ENCODE data around the gene MNAT1. TPM values are rescaled to one million over a fixed set of nuclear protein-coding genes. Genes with fewer than 3 reads are reported as not detected.
"Not testable (repeated sequence)": the region's sequence is repeated elsewhere in the genome, so short reads cannot be mapped to it uniquely, and the experiment has no call there.

Gene MNAT1
- total RNA-seq, 2 experiments from 2014 or later = 27.8 to 39.8 TPM

GRCh38 chr14:60882219-60882618, 147.7 kb downstream of the MNAT1 start:
- H3K27me3 Mint-ChIP-seq = no peaks in the 10 kb centered on the region
- H3K4me3 Mint-ChIP-seq = no peak overlapping the region
- no peak for DNase-seq
- H3K4me1 Mint-ChIP-seq = peaks cover 4% of the 10 kb centered on the region
- peaks cover 30% of the 10 kb centered on the region for H3K36me3 Mint-ChIP-seq (ENCODE audit: low read depth)
- POLR2A ChIA-PET = no interaction called here
- no peak overlapping the region for H3K27ac Mint-ChIP-seq
- peaks cover 37% of the 10 kb centered on the region for H3K9me3 Mint-ChIP-seq
- CTCF ChIA-PET = no interaction called here

GRCh38 chr14:60884134-60884533, 149.6 kb downstream of the MNAT1 start:
- H3K27ac Mint-ChIP-seq = no peak overlapping the region
- H3K36me3 Mint-ChIP-seq (ENCODE audit: low read depth) = peaks cover 33% of the 10 kb centered on the region
- ChIA-PET CTCF (no interaction called here), POLR2A (no interaction called here)
- no peaks in the 10 kb centered on the region for H3K27me3 Mint-ChIP-seq
- DNase-seq = no peak
- H3K9me3 Mint-ChIP-seq = peaks cover 40% of the 10 kb centered on the region
- peaks cover 1% of the 10 kb centered on the region for H3K4me1 Mint-ChIP-seq
- no peak overlapping the region for H3K4me3 Mint-ChIP-seq

GRCh38 chr14:60890636-60891035, 156.1 kb downstream of the MNAT1 start:
- H3K36me3 Mint-ChIP-seq (ENCODE audit: low read depth); H3K4me3 Mint-ChIP-seq; H3K27me3 Mint-ChIP-seq; H3K9me3 Mint-ChIP-seq; H3K27ac Mint-ChIP-seq; POLR2A ChIA-PET; DNase-seq: not testable (repeated sequence)
- CTCF ChIA-PET = interaction anchor here (0.6 kb wide), 1 partner anchor 102 kb away, joined by 4 read pairs; no protein-coding TSS in a partner anchor
- H3K4me1 Mint-ChIP-seq = peaks cover 11% of the 10 kb centered on the region

GRCh38 chr14:60893911-60894310, 159.3 kb downstream of the MNAT1 start:
- CTCF ChIA-PET = no interaction called here
- no peaks in the 10 kb centered on the region for H3K36me3 Mint-ChIP-seq (ENCODE audit: low read depth)
- no peak overlapping the region for H3K27ac Mint-ChIP-seq
- H3K4me3 Mint-ChIP-seq = no peak overlapping the region
- no peaks in the 10 kb centered on the region for H3K27me3 Mint-ChIP-seq
- H3K9me3 Mint-ChIP-seq = peaks cover 2% of the 10 kb centered on the region
- POLR2A ChIA-PET = no interaction called here
- no peak for DNase-seq
- peaks cover 11% of the 10 kb centered on the region for H3K4me1 Mint-ChIP-seq

GRCh38 chr14:60904381-60904780, 169.8 kb downstream of the MNAT1 start:
- no peak for DNase-seq
- no peaks in the 10 kb centered on the region for H3K27me3 Mint-ChIP-seq
- CTCF ChIA-PET = no interaction called here
- no peak overlapping the region for H3K27ac Mint-ChIP-seq
- H3K4me3 Mint-ChIP-seq = no peak overlapping the region
- POLR2A ChIA-PET = no interaction called here
- H3K36me3 Mint-ChIP-seq (ENCODE audit: low read depth) = peaks cover 6% of the 10 kb centered on the region
- no peaks in the 10 kb centered on the region for H3K4me1 Mint-ChIP-seq
- peaks cover 2% of the 10 kb centered on the region for H3K9me3 Mint-ChIP-seq

- Mint-ChIP-seq H3K4me1 (no peaks in the 10 kb centered on the region), H3K27me3 (no peaks in the 10 kb centered on the region), H3K9me3 (peaks cover 2% of the 10 kb centered on the region), H3K36me3 (ENCODE audit: low read depth) (peaks cover 6% of the 10 kb centered on the region), H3K27ac (no peak overlapping the region), H3K4me3 (no peak overlapping the region)
- ChIA-PET POLR2A (no interaction called here), CTCF (no interaction called here)
- DNase-seq = no peak
These were observed 171.4 kb downstream of the MNAT1 start for GRCh38 chr14:60905923-60906322.

GRCh38 chr14:60915781-60916180, 181.2 kb downstream of the MNAT1 start:
- ChIA-PET CTCF (no interaction called here), POLR2A (no interaction called here)
- no peak for DNase-seq
- Mint-ChIP-seq H3K4me1 (no peaks in the 10 kb centered on the region), H3K27me3 (no peaks in the 10 kb centered on the region), H3K4me3 (no peak overlapping the region), H3K27ac (no peak overlapping the region), H3K36me3 (ENCODE audit: low read depth) (peaks cover 2% of the 10 kb centered on the region), H3K9me3 (peaks cover 3% of the 10 kb centered on the region)

- ChIA-PET CTCF (no interaction called here), POLR2A (no interaction called here)
- Mint-ChIP-seq H3K27ac (no peak overlapping the region), H3K36me3 (ENCODE audit: low read depth) (peaks cover 2% of the 10 kb centered on the region), H3K9me3 (no peaks in the 10 kb centered on the region), H3K4me1 (no peaks in the 10 kb centered on the region), H3K4me3 (no peak overlapping the region), H3K27me3 (no peaks in the 10 kb centered on the region)
- no peak for DNase-seq
These were observed 187.5 kb downstream of the MNAT1 start for GRCh38 chr14:60922050-60922449.

- Mint-ChIP-seq H3K27me3 (no peaks in the 10 kb centered on the region), H3K4me3 (no peak overlapping the region), H3K4me1 (no peaks in the 10 kb centered on the region), H3K9me3 (no peaks in the 10 kb centered on the region), H3K36me3 (ENCODE audit: low read depth) (no peaks in the 10 kb centered on the region), H3K27ac (no peak overlapping the region)
- POLR2A ChIA-PET = no interaction called here
- no peak for DNase-seq
- CTCF ChIA-PET = no interaction called here
These were observed 190.7 kb downstream of the MNAT1 start for GRCh38 chr14:60925286-60925685.

GRCh38 chr14:60926002-60926401, 191.4 kb downstream of the MNAT1 start:
- H3K27me3 Mint-ChIP-seq = no peaks in the 10 kb centered on the region
- H3K4me1 Mint-ChIP-seq = no peaks in the 10 kb centered on the region
- no peaks in the 10 kb centered on the region for H3K9me3 Mint-ChIP-seq
- H3K36me3 Mint-ChIP-seq (ENCODE audit: low read depth) = no peaks in the 10 kb centered on the region
- no peak overlapping the region for H3K4me3 Mint-ChIP-seq
- no peak for DNase-seq
- ChIA-PET POLR2A (no interaction called here), CTCF (no interaction called here)
- no peak overlapping the region for H3K27ac Mint-ChIP-seq

GRCh38 chr14:60931218-60931617, 196.7 kb downstream of the MNAT1 start:
- CTCF ChIA-PET = no interaction called here

GRCh38 chr14:60933920-60934655, 199.5 kb downstream of the MNAT1 start:
- H3K4me1 Mint-ChIP-seq = no peaks in the 10 kb centered on the region
- no peaks in the 10 kb centered on the region for H3K27me3 Mint-ChIP-seq
- H3K27ac Mint-ChIP-seq = no peak overlapping the region
- H3K36me3 Mint-ChIP-seq (ENCODE audit: low read depth) = peaks cover 1% of the 10 kb centered on the region
- no peak overlapping the region for H3K4me3 Mint-ChIP-seq
- POLR2A ChIA-PET = no interaction called here
- no peak for DNase-seq
- H3K9me3 Mint-ChIP-seq = peaks cover under 1% of the 10 kb centered on the region
- CTCF ChIA-PET = no interaction called here

More at GRCh38 chr14:60931218-60931617, 196.7 kb downstream of the MNAT1 start:
- H3K4me3 Mint-ChIP-seq = no peak overlapping the region
- DNase-seq = no peak
- H3K27me3 Mint-ChIP-seq = no peaks in the 10 kb centered on the region
- no peaks in the 10 kb centered on the region for H3K9me3 Mint-ChIP-seq
- H3K4me1 Mint-ChIP-seq = no peaks in the 10 kb centered on the region
- no peak overlapping the region for H3K27ac Mint-ChIP-seq
- POLR2A ChIA-PET = no interaction called here
- H3K36me3 Mint-ChIP-seq (ENCODE audit: low read depth) = no peaks in the 10 kb centered on the region

GRCh38 chr14:60935319-60935718, 200.8 kb downstream of the MNAT1 start:
- Mint-ChIP-seq H3K4me1 (no peaks in the 10 kb centered on the region), H3K9me3 (peaks cover 5% of the 10 kb centered on the region), H3K4me3 (no peak overlapping the region), H3K27me3 (no peaks in the 10 kb centered on the region), H3K36me3 (ENCODE audit: low read depth) (peaks cover 1% of the 10 kb centered on the region), H3K27ac (no peak overlapping the region)
- no peak for DNase-seq
- POLR2A ChIA-PET = no interaction called here
- CTCF ChIA-PET = no interaction called here

- ChIA-PET CTCF (no interaction called here), POLR2A (no interaction called here)
- no peak overlapping the region for H3K4me3 Mint-ChIP-seq
- peaks cover 3% of the 10 kb centered on the region for H3K36me3 Mint-ChIP-seq (ENCODE audit: low read depth)
- peaks cover 5% of the 10 kb centered on the region for H3K9me3 Mint-ChIP-seq
- peaks cover 2% of the 10 kb centered on the region for H3K4me1 Mint-ChIP-seq
- no peak overlapping the region for H3K27ac Mint-ChIP-seq
- no peak for DNase-seq
- no peaks in the 10 kb centered on the region for H3K27me3 Mint-ChIP-seq
These were observed 209.1 kb downstream of the MNAT1 start for GRCh38 chr14:60943637-60944032.

Measured in activated CD4-positive, alpha-beta T cell treated with anti-CD3 and anti-CD28 coated beads, Interleukin-2, amount 10 ng/mL, durations not matched to agents 7 days and 5 days (primary cell).